Gastroesophageal sphincter (tissue), 3 donors: Measurements from ENCODE around the gene PPP2R5B.

ENCODE experiments used
- EP300 ChIP-seq: sonication (generic); formaldehyde crosslinking; IDR thresholded peaks from one replicate; pipeline ENCODE4 v1.6.1; 2017; ENCODE audit warnings: antibody characterized with exemption, mild to moderate bottlenecking
- TF ChIP-seq, protein P1 (sequence below), 4 experiments: fragments of 200-600 bp in 2 of 4; fragments of 450-650 bp in 2 of 4; sonication (generic) in 1 of 4; IDR thresholded peaks; one replicate each; pipeline ENCODE4 v1.5.1; 2017 to 2019; ENCODE audit warnings: antibody characterized with exemption in 4 of 4, mild to moderate bottlenecking in 2 of 4, moderate library complexity in 2 of 4

DNA sequence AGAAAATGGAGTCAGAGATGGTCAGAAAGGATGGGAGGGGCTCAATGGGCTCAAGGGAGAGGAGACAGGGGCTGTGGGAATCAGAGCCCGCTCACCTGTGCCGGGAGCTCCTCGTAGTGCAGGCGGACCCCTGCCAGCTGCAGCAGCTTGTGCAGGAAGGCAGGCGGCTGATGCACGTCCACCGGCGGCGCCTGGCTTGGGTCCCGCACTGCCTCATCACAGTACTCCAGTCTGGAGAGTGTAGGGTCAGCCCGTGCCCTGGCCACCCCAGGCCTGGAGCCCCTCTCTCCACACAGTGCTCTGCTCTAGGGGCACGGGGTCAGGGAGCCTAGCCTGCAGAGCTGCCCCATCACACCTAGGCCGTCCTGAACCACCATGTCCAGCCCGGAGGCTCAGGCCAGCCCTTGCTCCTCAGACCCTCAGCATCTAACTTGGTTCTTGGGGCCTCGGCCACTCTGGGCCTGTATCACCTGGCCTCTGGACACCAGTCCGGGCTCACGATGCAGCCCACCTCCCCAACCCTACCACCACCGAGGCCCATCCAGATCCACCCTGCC, 11.2 kb upstream of the PPP2R5B start:
- TF ChIP-seq EP300: no peak
- TF ChIP-seq, protein P1, sequence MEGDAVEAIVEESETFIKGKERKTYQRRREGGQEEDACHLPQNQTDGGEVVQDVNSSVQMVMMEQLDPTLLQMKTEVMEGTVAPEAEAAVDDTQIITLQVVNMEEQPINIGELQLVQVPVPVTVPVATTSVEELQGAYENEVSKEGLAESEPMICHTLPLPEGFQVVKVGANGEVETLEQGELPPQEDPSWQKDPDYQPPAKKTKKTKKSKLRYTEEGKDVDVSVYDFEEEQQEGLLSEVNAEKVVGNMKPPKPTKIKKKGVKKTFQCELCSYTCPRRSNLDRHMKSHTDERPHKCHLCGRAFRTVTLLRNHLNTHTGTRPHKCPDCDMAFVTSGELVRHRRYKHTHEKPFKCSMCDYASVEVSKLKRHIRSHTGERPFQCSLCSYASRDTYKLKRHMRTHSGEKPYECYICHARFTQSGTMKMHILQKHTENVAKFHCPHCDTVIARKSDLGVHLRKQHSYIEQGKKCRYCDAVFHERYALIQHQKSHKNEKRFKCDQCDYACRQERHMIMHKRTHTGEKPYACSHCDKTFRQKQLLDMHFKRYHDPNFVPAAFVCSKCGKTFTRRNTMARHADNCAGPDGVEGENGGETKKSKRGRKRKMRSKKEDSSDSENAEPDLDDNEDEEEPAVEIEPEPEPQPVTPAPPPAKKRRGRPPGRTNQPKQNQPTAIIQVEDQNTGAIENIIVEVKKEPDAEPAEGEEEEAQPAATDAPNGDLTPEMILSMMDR (IDR thresholded peaks at IDR 0.05): no peak
